Peyer's patch (tissue), 4 donors: ENCODE results near the gene TCF25. TPM values are rescaled to one million over a fixed set of nuclear protein-coding genes. Genes with fewer than 3 reads are reported as not detected.

Experiments used
- DNase-seq, 3 donors: peaks; one replicate each; pipeline ENCODE4 v3.0.0-alpha.2; 2017 to 2019
- H3K27ac ChIP-seq, 4 donors: fragments of 200-600 bp; sonication (generic); one replicate each; pipeline ENCODE4 v1.5.1; 2016 to 2019
- H3K27me3 ChIP-seq, 2 donors: fragments of 200-600 bp; sonication (generic); one replicate each; pipeline ENCODE4 v1.5.1; 2019
- H3K36me3 ChIP-seq, 3 donors: fragments of 200-600 bp; sonication (generic); one replicate each; pipeline ENCODE4 v1.5.1; 2016 to 2019
- H3K4me1 ChIP-seq, 4 donors: fragments of 200-600 bp; sonication (generic); one replicate each; pipeline ENCODE4 v1.5.1; 2016 to 2019
- H3K4me3 ChIP-seq, 4 donors: fragments of 200-600 bp; sonication (generic); 1 replicate in 3 of 4; 2 replicates in 1 of 4; pipeline ENCODE4 v1.5.1; 2016 to 2019; ENCODE audit warnings: mild to moderate bottlenecking in 1 of 4
- H3K9me3 ChIP-seq, 4 donors: fragments of 200-600 bp; sonication (generic); one replicate each; pipeline ENCODE4 v1.5.1; 2016 to 2019; ENCODE audit warnings: mild to moderate bottlenecking in 1 of 4
- POLR2A ChIP-seq, 2 donors: fragments of 450-650 bp; IDR thresholded peaks; one replicate each; pipeline ENCODE4 v1.5.1; 2017; ENCODE audit warnings: antibody characterized with exemption in 2 of 2, mild to moderate bottlenecking in 2 of 2, moderate library complexity in 2 of 2
- total RNA-seq, 4 donors: library from RNA; depleted of rRNA; stranded (reverse); fragments of >200 nt; gene quantifications; one replicate each; pipeline ENCODE4 v1.1.0, GENCODE V29; 2016
- TF ChIP-seq, protein P1 (sequence below), 6 experiments: fragments of 450-650 bp in 4 of 6; fragments of 200-600 bp in 2 of 6; sonication (generic) in 1 of 6; IDR thresholded peaks; one replicate each; pipeline ENCODE4 v1.5.1; 2017 to 2019; ENCODE audit warnings: antibody characterized with exemption in 6 of 6, mild to moderate bottlenecking in 3 of 6, moderate library complexity in 1 of 6

TCF25 gene
- total RNA-seq, 4 donors from 2014 or later: 247 to 946 (median 371) TPM

DNA sequence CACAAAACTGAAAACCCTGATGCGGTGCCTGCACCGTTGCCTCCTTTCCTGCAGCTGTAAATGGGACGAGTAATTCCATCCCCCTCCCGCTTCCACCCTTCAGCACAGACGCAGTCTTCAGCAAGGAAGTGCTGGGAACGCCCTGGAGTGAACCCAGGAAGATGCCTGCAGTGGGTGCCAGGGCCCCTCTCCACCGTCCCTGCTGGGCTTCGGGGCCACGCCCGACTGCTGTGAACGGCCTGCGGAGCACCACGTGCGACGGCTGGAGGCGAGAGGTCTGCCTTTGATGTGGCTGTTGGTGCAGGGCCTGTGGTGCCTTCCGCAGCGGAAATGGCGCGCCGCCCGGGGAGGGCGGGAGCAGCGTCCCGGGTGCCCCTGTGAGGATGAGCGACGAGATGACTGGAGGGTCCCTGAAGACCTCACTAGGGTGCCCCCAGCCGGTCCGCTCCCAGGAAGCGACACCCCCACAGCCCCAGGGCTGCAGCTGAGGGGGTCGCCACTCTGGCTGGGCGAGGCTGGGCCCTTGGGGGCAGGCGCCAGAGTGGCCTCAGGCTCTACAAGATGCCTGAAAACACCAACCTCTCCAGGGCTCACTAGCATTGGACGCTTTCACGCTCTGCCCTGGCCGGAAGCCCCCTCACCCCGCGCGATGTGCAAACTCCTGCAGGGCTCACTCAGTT, 44.5 kb downstream of the TCF25 start:
- H3K36me3 ChIP-seq: no peaks in the 10 kb centered on the region
- H3K4me1 ChIP-seq: peaks cover 5 to 40% (median 28%) of the 10 kb centered on the region in 4 donors
- TF ChIP-seq, protein P1, sequence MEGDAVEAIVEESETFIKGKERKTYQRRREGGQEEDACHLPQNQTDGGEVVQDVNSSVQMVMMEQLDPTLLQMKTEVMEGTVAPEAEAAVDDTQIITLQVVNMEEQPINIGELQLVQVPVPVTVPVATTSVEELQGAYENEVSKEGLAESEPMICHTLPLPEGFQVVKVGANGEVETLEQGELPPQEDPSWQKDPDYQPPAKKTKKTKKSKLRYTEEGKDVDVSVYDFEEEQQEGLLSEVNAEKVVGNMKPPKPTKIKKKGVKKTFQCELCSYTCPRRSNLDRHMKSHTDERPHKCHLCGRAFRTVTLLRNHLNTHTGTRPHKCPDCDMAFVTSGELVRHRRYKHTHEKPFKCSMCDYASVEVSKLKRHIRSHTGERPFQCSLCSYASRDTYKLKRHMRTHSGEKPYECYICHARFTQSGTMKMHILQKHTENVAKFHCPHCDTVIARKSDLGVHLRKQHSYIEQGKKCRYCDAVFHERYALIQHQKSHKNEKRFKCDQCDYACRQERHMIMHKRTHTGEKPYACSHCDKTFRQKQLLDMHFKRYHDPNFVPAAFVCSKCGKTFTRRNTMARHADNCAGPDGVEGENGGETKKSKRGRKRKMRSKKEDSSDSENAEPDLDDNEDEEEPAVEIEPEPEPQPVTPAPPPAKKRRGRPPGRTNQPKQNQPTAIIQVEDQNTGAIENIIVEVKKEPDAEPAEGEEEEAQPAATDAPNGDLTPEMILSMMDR (IDR thresholded peaks at IDR 0.05): no peak
- TF ChIP-seq POLR2A (IDR thresholded peaks at IDR 0.05): no peak
- H3K4me3 ChIP-seq: peak overlapping the region in 3 of 4 donors; percentile 35 to 49 (median 42)
- peak overlapping the region in 3 of 4 donors; percentile 47 to 67 (median 51) for H3K27ac ChIP-seq
- H3K27me3 ChIP-seq: peaks cover 0 to 12% of the 10 kb centered on the region in 2 donors
- peak; percentile 72 to 94 (median 88) for DNase-seq
- H3K9me3 ChIP-seq: no peaks in the 10 kb centered on the region

DNA sequence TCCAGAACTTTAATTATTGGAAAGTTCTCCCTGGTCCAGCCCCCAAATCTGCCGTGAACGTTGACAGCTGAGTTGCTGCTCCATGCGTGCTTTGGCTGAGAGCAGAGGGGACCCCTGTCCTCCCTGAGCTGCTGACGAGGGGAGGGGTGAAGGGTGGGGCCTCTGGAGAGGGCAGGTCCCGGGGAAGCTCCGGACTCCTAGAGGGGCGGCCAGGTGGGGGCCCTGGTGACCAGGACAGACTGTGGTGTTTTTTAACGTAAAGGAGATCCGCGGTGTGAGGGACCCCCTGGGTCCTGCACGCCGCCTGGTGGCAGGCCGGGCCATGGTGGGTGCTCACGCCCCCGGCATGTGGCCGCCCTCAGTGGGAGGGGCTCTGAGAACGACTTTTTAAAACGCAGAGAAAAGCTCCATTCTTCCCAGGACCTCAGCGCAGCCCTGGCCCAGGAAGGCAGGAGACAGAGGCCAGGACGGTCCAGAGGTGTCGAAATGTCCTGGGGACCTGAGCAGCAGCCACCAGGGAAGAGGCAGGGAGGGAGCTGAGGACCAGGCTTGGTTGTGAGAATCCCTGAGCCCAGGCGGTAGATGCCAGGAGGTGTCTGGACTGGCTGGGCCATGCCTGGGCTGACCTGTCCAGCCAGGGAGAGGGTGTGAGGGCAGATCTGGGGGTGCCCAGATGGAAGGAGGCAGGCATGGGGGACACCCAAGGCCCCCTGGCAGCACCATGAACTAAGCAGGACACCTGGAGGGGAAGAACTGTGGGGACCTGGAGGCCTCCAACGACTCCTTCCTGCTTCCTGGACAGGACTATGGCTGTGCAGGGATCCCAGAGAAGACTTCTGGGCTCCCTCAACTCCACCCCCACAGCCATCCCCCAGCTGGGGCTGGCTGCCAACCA, 45.3 kb downstream of the TCF25 start, which contains the start of gene MC1R:
Gene MC1R (plus strand): TSS at position 410 of the 895 bp plus-strand sequence. CDS start 397 bp downstream, at position 807.
- peaks cover 5 to 48% (median 34%) of the 10 kb centered on the region in 4 donors for H3K4me1 ChIP-seq
- no peaks in the 10 kb centered on the region for H3K9me3 ChIP-seq
- peaks cover 0 to 16% of the 10 kb centered on the region in 2 donors for H3K27me3 ChIP-seq
- H3K27ac ChIP-seq: peak within 1 kb of the TSS in 3 of 4 donors; percentile 47 to 67 (median 51)
- peak within 1 kb of the TSS in 3 of 4 donors; percentile 35 to 49 (median 42) for H3K4me3 ChIP-seq
- H3K36me3 ChIP-seq: no peaks in the 10 kb centered on the region
- DNase-seq: peak in 1 of 3 donors; percentile 26
- no peak for TF ChIP-seq POLR2A (IDR thresholded peaks at IDR 0.05)
- TF ChIP-seq, protein P1 (IDR thresholded peaks at IDR 0.05): peak in 4 of 6 experiments; percentile 20 to 41 (median 28)

DNA sequence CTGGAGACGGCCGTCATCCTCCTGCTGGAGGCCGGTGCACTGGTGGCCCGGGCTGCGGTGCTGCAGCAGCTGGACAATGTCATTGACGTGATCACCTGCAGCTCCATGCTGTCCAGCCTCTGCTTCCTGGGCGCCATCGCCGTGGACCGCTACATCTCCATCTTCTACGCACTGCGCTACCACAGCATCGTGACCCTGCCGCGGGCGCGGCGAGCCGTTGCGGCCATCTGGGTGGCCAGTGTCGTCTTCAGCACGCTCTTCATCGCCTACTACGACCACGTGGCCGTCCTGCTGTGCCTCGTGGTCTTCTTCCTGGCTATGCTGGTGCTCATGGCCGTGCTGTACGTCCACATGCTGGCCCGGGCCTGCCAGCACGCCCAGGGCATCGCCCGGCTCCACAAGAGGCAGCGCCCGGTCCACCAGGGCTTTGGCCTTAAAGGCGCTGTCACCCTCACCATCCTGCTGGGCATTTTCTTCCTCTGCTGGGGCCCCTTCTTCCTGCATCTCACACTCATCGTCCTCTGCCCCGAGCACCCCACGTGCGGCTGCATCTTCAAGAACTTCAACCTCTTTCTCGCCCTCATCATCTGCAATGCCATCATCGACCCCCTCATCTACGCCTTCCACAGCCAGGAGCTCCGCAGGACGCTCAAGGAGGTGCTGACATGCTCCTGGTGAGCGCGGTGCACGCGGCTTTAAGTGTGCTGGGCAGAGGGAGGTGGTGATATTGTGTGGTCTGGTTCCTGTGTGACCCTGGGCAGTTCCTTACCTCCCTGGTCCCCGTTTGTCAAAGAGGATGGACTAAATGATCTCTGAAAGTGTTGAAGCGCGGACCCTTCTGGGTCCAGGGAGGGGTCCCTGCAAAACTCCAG, 46.4 kb downstream of the TCF25 start:
- TF ChIP-seq, protein P1 (IDR thresholded peaks at IDR 0.05): no peak
- no peak for TF ChIP-seq POLR2A (IDR thresholded peaks at IDR 0.05)
- Histone ChIP-seq H3K4me1 (peaks cover 5 to 59% (median 40%) of the 10 kb centered on the region in 4 donors), H3K27ac (no peak overlapping the region)

DNA sequence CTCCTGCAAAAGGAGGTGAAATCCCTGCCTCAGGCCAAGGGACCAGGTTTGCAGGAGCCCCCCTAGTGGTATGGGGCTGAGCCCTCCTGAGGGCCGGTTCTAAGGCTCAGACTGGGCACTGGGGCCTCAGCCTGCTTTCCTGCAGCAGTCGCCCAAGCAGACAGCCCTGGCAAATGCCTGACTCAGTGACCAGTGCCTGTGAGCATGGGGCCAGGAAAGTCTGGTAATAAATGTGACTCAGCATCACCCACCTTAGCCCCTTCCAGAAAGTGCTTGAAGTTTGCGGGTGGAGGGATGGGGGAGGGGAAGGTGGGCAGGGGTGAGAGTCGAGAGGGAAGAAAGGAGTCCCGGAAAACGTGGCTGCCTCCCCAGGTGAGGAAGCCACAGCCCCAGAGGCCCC, 47.3 kb downstream of the TCF25 start:
- H3K36me3 ChIP-seq: no peaks in the 10 kb centered on the region
- TF ChIP-seq POLR2A (IDR thresholded peaks at IDR 0.05): no peak
- TF ChIP-seq, protein P1 (IDR thresholded peaks at IDR 0.05): no peak
- DNase-seq: peak in 1 of 3 donors; percentile 48
- H3K9me3 ChIP-seq: peaks cover 0 to 3% (median 0%) of the 10 kb centered on the region in 4 donors
- peak overlapping the region in 1 of 4 donors; percentile 17 for H3K27ac ChIP-seq
- H3K4me1 ChIP-seq: peaks cover 8 to 63% (median 43%) of the 10 kb centered on the region in 4 donors
- H3K27me3 ChIP-seq: peaks cover 0 to 28% of the 10 kb centered on the region in 2 donors
- H3K4me3 ChIP-seq: no peak overlapping the region

More for the DNA sequence above, 46.4 kb downstream of the TCF25 start:
- peaks cover 0 to 27% of the 10 kb centered on the region in 2 donors for H3K27me3 ChIP-seq
- H3K9me3 ChIP-seq: no peaks in the 10 kb centered on the region
- DNase-seq: no peak
- no peaks in the 10 kb centered on the region for H3K36me3 ChIP-seq
- no peak overlapping the region for H3K4me3 ChIP-seq
